Heart right ventricle (tissue), 16 donors: ENCODE measurements around the gene LAPTM5. TPM values are rescaled to one million over a fixed set of nuclear protein-coding genes. Genes with fewer than 3 reads are reported as not detected.
A peak's percentile ranks its signal among the peaks of the same experiment; 100 is the strongest.

Experiments used
- ATAC-seq, 8 donors: fragments of 200-7000 bp; cut with Tn5 transposase; one replicate each; pipeline ENCODE4 v1.9.1; 2020; ENCODE audit warnings: mild to moderate bottlenecking in 8 of 8, moderate library complexity in 8 of 8, moderate number of reproducible peaks in 1 of 8
- DNase-seq, 2 donors: peaks; one replicate each; pipeline ENCODE4 v3.0.0-alpha.2; 2020
- H3K27ac ChIP-seq, 10 donors: fragments of 200-600 bp; sonication (generic) in 2 of 10; one replicate each; pipeline versions ENCODE4 v1.5.0 to v1.8.0; 2020 to 2022; ENCODE audit warnings: mild to moderate bottlenecking in 3 of 10
- H3K27me3 ChIP-seq, 7 donors: fragments of 200-600 bp; one replicate each; pipeline ENCODE4 v1.8.0; 2021 to 2022; ENCODE audit warnings: mild to moderate bottlenecking in 2 of 7
- H3K36me3 ChIP-seq, 9 donors: fragments of 200-600 bp; sonication (generic) in 1 of 9; one replicate each; pipeline versions ENCODE4 v1.5.0 to v1.8.0; 2020 to 2022; ENCODE audit warnings: mild to moderate bottlenecking in 2 of 9
- H3K4me1 ChIP-seq, 9 donors: fragments of 200-600 bp; sonication (generic) in 1 of 9; one replicate each; pipeline versions ENCODE4 v1.5.0 to v1.8.0; 2020 to 2022; ENCODE audit warnings: mild to moderate bottlenecking in 4 of 9
- H3K4me3 ChIP-seq, 10 donors: fragments of 200-600 bp; sonication (generic) in 2 of 10; one replicate each; pipeline versions ENCODE4 v1.5.0 to v1.8.0; 2020 to 2022; ENCODE audit warnings: mild to moderate bottlenecking in 7 of 10, moderate library complexity in 2 of 10
- H3K9me3 ChIP-seq, 11 donors: fragments of 200-600 bp in 10 of 11; sonication (generic) in 2 of 11; one replicate each; pipeline versions ENCODE4 v1.5.0 to v1.8.0; 2013 to 2022; ENCODE audit warnings: mild to moderate bottlenecking in 2 of 11, control low read depth in 1 of 11, moderate library complexity in 1 of 11
- WGBS, 2 donors: extraction: QIAGEN DNeasy Blood & Tissue Kit; methylation state at CpG; one replicate each; pipeline ENCODE4 v1.1.7; 2013; ENCODE audit warnings: inconsistent platforms in 1 of 2; 5-methylcytosine and 5-hydroxymethylcytosine counted together
- intact Hi-C, 10 donors: fragments of 100-400 bp; cut with DNase I; formaldehyde crosslinking; loops; one replicate each; pipeline versions ENCODE4 v1.11.1 to v1.14.2; 2022
- polyA plus RNA-seq, 2 donors: library from polyadenylated mRNA; stranded (reverse); fragments of 200-250 nt; gene quantifications; one replicate each; pipeline ENCODE4 v1.2.3, GENCODE V29; 2013
- total RNA-seq, 10 donors: library from RNA; stranded (reverse); fragmentation: NEBNext Ultra II Directional in 3 of 10; extraction: Animal tissue kit (Norgen Biotek cat#: 25700) in 3 of 10; gene quantifications; one replicate each; pipeline versions ENCODE4 v1.2.1 to v1.2.4, GENCODE V29; 2021 to 2023
- TF ChIP-seq, protein P1 (sequence below), 9 donors: fragments of 200-600 bp; sonication (generic) in 2 of 9; IDR thresholded peaks; one replicate each; pipeline versions ENCODE4 v1.5.0 to v1.8.0; 2021 to 2022; ENCODE audit warnings: antibody characterized with exemption in 9 of 9, mild to moderate bottlenecking in 5 of 9, moderate library complexity in 1 of 9
- donor health status: Arrhythmogenic right ventricular cardiomyopathy.
- donor health status: ischemic (EF 13 %, LVEDD 7.1; RV severe dilation, severe dysfunction).
- donor health status: healthy with polysubstance abuse.
- donor health status: DM: no; HTN: yes; CAD: no.
- donor health status: DM: no; HTN: no; CAD: no.
- donor health status: ischemic (EF 25% LVEDD 6.9; RV normal size, moderate dysfunction).
- donor health status: ischemic (EF 25% LVEDD 5.7; RV mildly dilated, moderate dysfunction).
- donor health status: healthy.
- donor health status: DM: yes; HTN: yes; CAD: no.
- donor health status: Ischemic cardiomyopathy.
- donor health status: ischemic (EF 35%, LVEDD 5.7; RV mildly dilated, moderate dysfunction).
- donor health status: nonischemic (EF 11% LVEDD 7.7; RV severe dilation, severe dysfunction).
- donor health status: DM: yes; HTN: yes; CAD: no.
- donor health status: PGD.
- donor health status: ischemic (EF 29% LVEDD 5.4; RV normal size, mild dysfunction).
- donor health status: nonischemic (EF 23%, LVEDD 6.1; RV moderate dilation, normal function).

LAPTM5 gene
- total and polyA plus RNA-seq, 12 donors, result 5.9 to 114 (median 13.9) TPM

DNA sequence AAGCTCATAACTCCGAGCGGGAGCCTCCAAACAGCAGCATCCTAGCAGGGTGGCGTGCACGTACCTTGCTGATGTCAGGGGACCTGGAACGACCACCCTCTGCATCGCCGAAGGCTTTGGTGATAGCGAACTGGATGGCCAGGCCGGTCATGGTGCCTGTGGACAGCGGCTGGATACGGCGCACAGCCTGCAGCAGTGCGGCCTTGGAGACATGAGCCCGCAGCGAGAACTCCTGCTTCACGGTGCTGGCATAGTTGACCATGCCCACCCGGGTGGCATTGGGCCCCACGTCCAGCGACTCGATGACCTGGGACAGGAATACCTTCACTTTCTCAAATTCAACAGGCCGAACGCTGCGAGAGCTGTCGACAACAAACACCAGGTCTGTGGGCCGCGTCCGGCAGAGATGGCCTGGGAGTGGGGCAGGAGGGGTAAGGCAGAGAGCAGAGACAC, 36.2 kb downstream of the LAPTM5 start:
- peaks cover 0 to 7% (median 0%) of the 10 kb centered on the region in 9 donors for H3K36me3 ChIP-seq
- H3K4me1 ChIP-seq, result peaks cover 0 to 15% (median 10%) of the 10 kb centered on the region in 9 donors
- H3K9me3 ChIP-seq, result peaks cover 0 to 2% (median 0%) of the 10 kb centered on the region in 11 donors
- no peak for ATAC-seq
- intact Hi-C loops, result loop anchor here in 7 of 10 donors (2.0 to 10.0 kb wide), 6 partner anchors 57 to 433 kb away; partner anchors contain the start of gene SDC3 (in 1 of the 7)
- 95 to 97% methylated on average over 27 of the region's 27 CpGs for WGBS, 2 donors
- TF ChIP-seq, protein P1, sequence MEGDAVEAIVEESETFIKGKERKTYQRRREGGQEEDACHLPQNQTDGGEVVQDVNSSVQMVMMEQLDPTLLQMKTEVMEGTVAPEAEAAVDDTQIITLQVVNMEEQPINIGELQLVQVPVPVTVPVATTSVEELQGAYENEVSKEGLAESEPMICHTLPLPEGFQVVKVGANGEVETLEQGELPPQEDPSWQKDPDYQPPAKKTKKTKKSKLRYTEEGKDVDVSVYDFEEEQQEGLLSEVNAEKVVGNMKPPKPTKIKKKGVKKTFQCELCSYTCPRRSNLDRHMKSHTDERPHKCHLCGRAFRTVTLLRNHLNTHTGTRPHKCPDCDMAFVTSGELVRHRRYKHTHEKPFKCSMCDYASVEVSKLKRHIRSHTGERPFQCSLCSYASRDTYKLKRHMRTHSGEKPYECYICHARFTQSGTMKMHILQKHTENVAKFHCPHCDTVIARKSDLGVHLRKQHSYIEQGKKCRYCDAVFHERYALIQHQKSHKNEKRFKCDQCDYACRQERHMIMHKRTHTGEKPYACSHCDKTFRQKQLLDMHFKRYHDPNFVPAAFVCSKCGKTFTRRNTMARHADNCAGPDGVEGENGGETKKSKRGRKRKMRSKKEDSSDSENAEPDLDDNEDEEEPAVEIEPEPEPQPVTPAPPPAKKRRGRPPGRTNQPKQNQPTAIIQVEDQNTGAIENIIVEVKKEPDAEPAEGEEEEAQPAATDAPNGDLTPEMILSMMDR (IDR thresholded peaks at IDR 0.05), result no peak
- H3K27me3 ChIP-seq, result no peaks in the 10 kb centered on the region
- H3K4me3 ChIP-seq, result no peak overlapping the region
- no peak for DNase-seq
- no peak overlapping the region for H3K27ac ChIP-seq

DNA sequence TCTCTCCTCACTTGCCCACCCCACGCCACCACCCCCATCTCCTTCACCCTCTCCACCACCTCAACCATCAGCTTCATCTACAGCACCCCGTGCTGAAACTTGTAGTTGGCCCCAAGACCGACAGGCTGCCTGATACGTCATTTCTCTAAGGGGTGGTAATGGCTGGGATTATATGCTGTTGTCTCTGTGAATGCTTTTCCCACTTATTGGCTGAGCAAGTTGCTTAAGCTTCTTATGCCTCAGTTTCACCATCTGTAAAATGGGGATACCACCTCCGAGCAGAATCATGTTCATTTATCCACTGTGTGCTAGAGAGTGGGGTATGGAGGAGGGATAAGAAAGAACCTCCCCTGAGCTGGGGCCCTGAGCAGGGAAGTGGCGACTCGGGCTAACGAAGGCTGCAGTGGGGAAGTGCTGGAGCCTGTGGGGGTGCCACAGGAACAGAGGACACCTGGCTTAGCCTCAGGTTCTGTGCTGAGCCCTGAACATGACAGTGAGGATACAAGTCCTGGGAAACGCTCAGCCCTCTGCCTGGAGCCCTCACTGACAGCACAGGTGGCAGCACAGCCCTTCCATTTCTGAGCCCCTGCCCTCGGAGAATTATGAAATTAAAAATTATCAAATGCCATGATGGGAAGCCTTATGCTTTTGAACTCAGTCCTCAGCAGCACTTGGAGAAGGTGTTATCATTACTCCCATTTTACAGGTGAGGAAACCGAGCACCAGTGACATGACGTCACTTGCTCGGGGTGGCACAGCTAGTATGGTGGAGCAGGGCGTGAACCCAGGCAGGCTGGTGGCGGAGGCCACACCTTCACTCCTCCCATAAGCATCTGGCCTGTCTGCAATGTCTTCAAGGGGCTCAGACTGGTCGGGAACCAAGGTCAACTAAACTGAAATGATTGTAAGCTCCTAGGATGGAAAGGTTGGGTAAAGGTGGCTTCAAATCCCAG, 37.0 kb downstream of the LAPTM5 start:
- H3K4me3 ChIP-seq, result no peak overlapping the region
- H3K27me3 ChIP-seq, result no peaks in the 10 kb centered on the region
- ATAC-seq (no peak), DNase-seq (no peak)
- no peak overlapping the region for H3K27ac ChIP-seq
- 90 to 94% methylated on average over 16 of the region's 16 CpGs for WGBS, 2 donors
- intact Hi-C loops, result loop anchor here in 7 of 10 donors (2.0 to 10.0 kb wide), 6 partner anchors 58 to 434 kb away; partner anchors contain the start of gene SDC3 (in 1 of the 7)
- H3K36me3 ChIP-seq, result peaks cover 0 to 1% (median 0%) of the 10 kb centered on the region in 9 donors
- TF ChIP-seq, protein P1 (IDR thresholded peaks at IDR 0.05), result no peak
- H3K4me1 ChIP-seq, result peaks cover 0 to 15% (median 10%) of the 10 kb centered on the region in 9 donors
- H3K9me3 ChIP-seq, result peaks cover 0 to 10% (median 3%) of the 10 kb centered on the region in 11 donors

DNA sequence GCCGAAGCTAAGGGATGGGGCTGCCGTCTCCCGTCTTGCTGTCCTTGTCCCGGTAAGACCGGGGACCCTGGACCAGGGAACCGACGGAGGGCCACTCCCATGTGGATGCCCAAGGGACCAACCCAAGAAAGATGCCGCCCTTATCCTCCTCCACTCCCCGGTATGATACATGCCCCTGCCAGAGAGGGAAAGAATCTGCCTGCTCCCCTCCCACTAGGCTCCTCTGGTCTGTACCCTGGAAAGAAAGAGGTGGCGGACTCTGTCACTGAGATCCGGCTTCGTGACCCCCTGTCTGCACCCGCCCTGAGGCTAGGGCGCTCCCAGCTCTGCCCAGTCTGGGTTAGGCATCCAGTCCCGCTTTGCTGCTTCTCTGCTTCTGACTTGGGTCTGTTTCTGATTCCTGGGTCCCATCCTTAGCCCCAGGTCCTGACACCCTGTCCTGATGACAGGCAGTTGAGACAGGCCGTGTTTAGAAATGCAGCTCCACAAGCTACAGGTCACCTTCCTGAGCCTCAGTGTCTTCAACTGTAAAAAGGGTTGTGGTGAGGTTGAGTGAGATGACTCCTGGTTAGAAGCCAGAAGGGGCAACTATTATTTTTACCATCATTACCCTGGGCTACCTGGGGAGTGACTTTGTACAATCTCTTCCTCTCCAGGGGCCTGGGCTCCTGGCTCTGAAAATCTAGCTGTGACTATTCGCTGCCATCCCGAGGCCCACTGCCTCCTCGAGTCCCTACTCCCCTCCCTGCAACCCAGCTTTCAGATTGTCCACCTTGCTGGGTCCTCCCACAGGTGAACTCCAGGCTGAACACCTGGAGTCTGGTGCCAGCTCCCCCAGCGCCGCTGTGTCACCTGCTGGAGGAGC, 37.9 kb downstream of the LAPTM5 start:
- peaks cover 0 to 18% (median 6%) of the 10 kb centered on the region in 11 donors for H3K9me3 ChIP-seq
- H3K36me3 ChIP-seq, result no peaks in the 10 kb centered on the region
- peaks cover 0 to 15% (median 10%) of the 10 kb centered on the region in 9 donors for H3K4me1 ChIP-seq
- DNase-seq (no peak), ATAC-seq (no peak)
- no peaks in the 10 kb centered on the region for H3K27me3 ChIP-seq
- peak overlapping the region in 9 of 10 donors; percentile 48 to 65 (median 59) for H3K4me3 ChIP-seq
- TF ChIP-seq, protein P1 (IDR thresholded peaks at IDR 0.05), result peak in 1 of 9 donors; percentile 48
- intact Hi-C loops, result loop anchor here (1.0 to 10.0 kb wide), 13 partner anchors 59 to 1487 kb away; partner anchors contain the start of genes MECR (in 2 of the 10), PTPRU (in 1 of the 10) and SDC3 (in 1 of the 10)
- H3K27ac ChIP-seq, result peak overlapping the region in 9 of 10 donors; percentile 93 to 99 (median 96)
- WGBS, 2 donors, result 33 to 34% methylated on average over 21 of the region's 21 CpGs
